ENCODE measurements around the gene ADGRF1. TPM values are rescaled to one million over a fixed set of nuclear protein-coding genes. Genes with fewer than 3 reads are reported as not detected.
"Not testable (repeated sequence)": the region's sequence is repeated elsewhere in the genome, so short reads cannot be mapped to it uniquely, and the experiment has no call there.

The ADGRF1 gene
- total RNA-seq, 1 donor from 2014 or later, result not detected

- DNase-seq (ENCODE audit: extremely low read depth, low read depth, low spot score), result no peak
Observed at GRCh38 chr6:47061309-47062300, 19.5 kb upstream of the ADGRF1 start.

GRCh38 chr6:47059216-47059885 is 17.2 kb upstream of the ADGRF1 start:
- no peak for DNase-seq (ENCODE audit: extremely low read depth, low read depth, low spot score)

GRCh38 chr6:47057830-47058540 is 15.9 kb upstream of the ADGRF1 start:
- no peak for DNase-seq (ENCODE audit: extremely low read depth, low read depth, low spot score)

GRCh38 chr6:47056832-47057231 is 14.7 kb upstream of the ADGRF1 start:
- DNase-seq (ENCODE audit: extremely low read depth, low read depth, low spot score), result no peak

- not testable (repeated sequence) for DNase-seq (ENCODE audit: extremely low read depth, low read depth, low spot score)
Observed at GRCh38 chr6:47054302-47054701, 12.2 kb upstream of the ADGRF1 start.

- DNase-seq (ENCODE audit: extremely low read depth, low read depth, low spot score), result no peak
Observed at GRCh38 chr6:47048638-47049037, 6.5 kb upstream of the ADGRF1 start.

- DNase-seq (ENCODE audit: extremely low read depth, low read depth, low spot score), result peak; percentile 90
Observed at GRCh38 chr6:47047479-47048407, 5.6 kb upstream of the ADGRF1 start.

- no peak for DNase-seq (ENCODE audit: extremely low read depth, low read depth, low spot score)
Observed at GRCh38 chr6:47047097-47047478, 5.0 kb upstream of the ADGRF1 start.

GRCh38 chr6:47044397-47044796 is 2.3 kb upstream of the ADGRF1 start:
- peak; percentile 61 for DNase-seq (ENCODE audit: extremely low read depth, low read depth, low spot score)

GRCh38 chr6:47043286-47043685 is 1.2 kb upstream of the ADGRF1 start:
- DNase-seq (ENCODE audit: extremely low read depth, low read depth, low spot score), result no peak

GRCh38 chr6:47041741-47042140 is 391 bp downstream of the ADGRF1 start:
- no peak for DNase-seq (ENCODE audit: extremely low read depth, low read depth, low spot score)

- peak; percentile 74 for DNase-seq (ENCODE audit: extremely low read depth, low read depth, low spot score)
Observed at GRCh38 chr6:47034926-47035325, 7.2 kb downstream of the ADGRF1 start.

- no peak for DNase-seq (ENCODE audit: extremely low read depth, low read depth, low spot score)
Observed at GRCh38 chr6:47034421-47034820, 7.7 kb downstream of the ADGRF1 start.

- no peak for DNase-seq (ENCODE audit: extremely low read depth, low read depth, low spot score)
Observed at GRCh38 chr6:47032974-47033765, 9.0 kb downstream of the ADGRF1 start.

- DNase-seq (ENCODE audit: extremely low read depth, low read depth, low spot score), result no peak
Observed at GRCh38 chr6:47031656-47032055, 10.5 kb downstream of the ADGRF1 start.

- no peak for DNase-seq (ENCODE audit: extremely low read depth, low read depth, low spot score)
Observed at GRCh38 chr6:47029865-47030561, 12.1 kb downstream of the ADGRF1 start.

GRCh38 chr6:47028835-47029360 is 13.2 kb downstream of the ADGRF1 start:
- no peak for DNase-seq (ENCODE audit: extremely low read depth, low read depth, low spot score)

- no peak for DNase-seq (ENCODE audit: extremely low read depth, low read depth, low spot score)
Observed at GRCh38 chr6:47027315-47027714, 14.8 kb downstream of the ADGRF1 start.

All from glomerular endothelial cell (primary cell).